Osteoblast (primary cell): Measurements from ENCODE around the gene CPA5. TPM values are rescaled to one million over a fixed set of nuclear protein-coding genes. Genes with fewer than 3 reads are reported as not detected.

Experiments
- DNase-seq: peaks from one replicate; pipeline ENCODE4 v3.0.0; 2011; ENCODE audit warnings: low spot score, mixed read lengths; ENCODE audit not compliant: insufficient read length; ENCODE audit errors: missing footprints
- H2AFZ ChIP-seq: 2 replicates; pipeline ENCODE4 v1.6.0; 2011; ENCODE audit warnings: mild to moderate bottlenecking, low read length
- H3K27ac ChIP-seq: 2 replicates; pipeline ENCODE4 v1.5.1; 2011; ENCODE audit warnings: mild to moderate bottlenecking, low read depth, low read length, moderate library complexity
- H3K27me3 ChIP-seq: 2 replicates; pipeline ENCODE4 v1.6.0; 2012; ENCODE audit warnings: mild to moderate bottlenecking, control low read depth, inconsistent platforms, low read length, moderate library complexity; ENCODE audit not compliant: insufficient read depth
- H3K36me3 ChIP-seq: 2 replicates; pipeline ENCODE4 v1.5.1; 2011; ENCODE audit warnings: mild to moderate bottlenecking, low read length, control low read depth, moderate library complexity; ENCODE audit not compliant: insufficient read depth
- H3K4me1 ChIP-seq: 2 replicates; pipeline ENCODE4 v1.5.1; 2011; ENCODE audit warnings: mild to moderate bottlenecking, low read length, control low read depth, moderate library complexity; ENCODE audit not compliant: insufficient read depth
- H3K4me2 ChIP-seq: 2 replicates; pipeline ENCODE4 v1.6.0; 2011; ENCODE audit warnings: mild to moderate bottlenecking, low read length; ENCODE audit not compliant: insufficient read depth
- H3K4me3 ChIP-seq: fragments of 200-600 bp; sonication (generic); 3 replicates; pipeline ENCODE4 v1.5.1; 2012; ENCODE audit warnings: mild to moderate bottlenecking, low read length, inconsistent platforms; ENCODE audit not compliant: insufficient read depth
- H3K79me2 ChIP-seq: 2 replicates; pipeline ENCODE4 v1.6.0; 2012; ENCODE audit warnings: mild to moderate bottlenecking, low read length, control low read depth, inconsistent platforms; ENCODE audit not compliant: insufficient read depth
- H3K9me3 ChIP-seq: 2 replicates; pipeline ENCODE4 v1.5.1; 2011; ENCODE audit warnings: low read depth, low read length, control low read depth
- H4K20me1 ChIP-seq: 2 replicates; pipeline ENCODE4 v1.6.0; 2012; ENCODE audit warnings: mild to moderate bottlenecking, low read length, control low read depth; ENCODE audit not compliant: insufficient read depth
- CTCF ChIP-seq: IDR thresholded peaks from 2 replicates; pipeline ENCODE4 v1.5.1; 2011; ENCODE audit warnings: mild to moderate bottlenecking, low read depth, low read length, moderate library complexity; ENCODE audit errors: extremely low read depth
- total RNA-seq: library from RNA; depleted of rRNA; stranded (reverse); fragments of >200 nt; gene quantifications from 2 replicates; pipeline ENCODE4 v1.2.3, GENCODE V29; 2012

CPA5 gene
- total RNA-seq, 1 donor: not detected

- no peaks in the 10 kb centered on the region for H3K36me3 ChIP-seq
- no peak overlapping the region for H3K27ac ChIP-seq
- H3K4me3 ChIP-seq: no peak overlapping the region
- H4K20me1 ChIP-seq: no peaks in the 10 kb centered on the region
- H3K4me1 ChIP-seq: no peaks in the 10 kb centered on the region
- no peaks in the 10 kb centered on the region for H3K79me2 ChIP-seq
- DNase-seq: no peak
- no peak overlapping the region for H3K4me2 ChIP-seq
- H3K9me3 ChIP-seq: no peaks in the 10 kb centered on the region
- H3K27me3 ChIP-seq: no peaks in the 10 kb centered on the region
- H2AFZ ChIP-seq: no peak overlapping the region
- TF ChIP-seq CTCF: no peak
Measured at GRCh38 chr7:130322615-130323014, 22.0 kb upstream of the CPA5 start.

- H3K27ac ChIP-seq: no peak overlapping the region
- no peaks in the 10 kb centered on the region for H4K20me1 ChIP-seq
- H3K4me2 ChIP-seq: no peak overlapping the region
- TF ChIP-seq CTCF: no peak
- H3K4me3 ChIP-seq: no peak overlapping the region
- H3K36me3 ChIP-seq: no peaks in the 10 kb centered on the region
- no peaks in the 10 kb centered on the region for H3K79me2 ChIP-seq
- no peak overlapping the region for H2AFZ ChIP-seq
- DNase-seq: no peak
- H3K9me3 ChIP-seq: no peaks in the 10 kb centered on the region
- no peaks in the 10 kb centered on the region for H3K27me3 ChIP-seq
- no peaks in the 10 kb centered on the region for H3K4me1 ChIP-seq
Measured at GRCh38 chr7:130324306-130324943, 20.2 kb upstream of the CPA5 start.

- Histone ChIP-seq H4K20me1 (no peaks in the 10 kb centered on the region), H3K36me3 (no peaks in the 10 kb centered on the region), H3K9me3 (no peaks in the 10 kb centered on the region), H3K4me3 (no peak overlapping the region), H3K79me2 (no peaks in the 10 kb centered on the region), H3K4me1 (peaks cover 3% of the 10 kb centered on the region), H3K27me3 (no peaks in the 10 kb centered on the region), H2AFZ (no peak overlapping the region), H3K27ac (no peak overlapping the region), H3K4me2 (no peak overlapping the region)
- no peak for TF ChIP-seq CTCF
- DNase-seq: no peak
Measured at GRCh38 chr7:130329681-130330080, 14.9 kb upstream of the CPA5 start.

- no peak overlapping the region for H3K27ac ChIP-seq
- H3K79me2 ChIP-seq: no peaks in the 10 kb centered on the region
- no peaks in the 10 kb centered on the region for H4K20me1 ChIP-seq
- peaks cover 6% of the 10 kb centered on the region for H3K4me1 ChIP-seq
- no peaks in the 10 kb centered on the region for H3K27me3 ChIP-seq
- H3K4me3 ChIP-seq: no peak overlapping the region
- no peak overlapping the region for H3K4me2 ChIP-seq
- DNase-seq: no peak
- no peak for TF ChIP-seq CTCF
- H3K36me3 ChIP-seq: no peaks in the 10 kb centered on the region
- H2AFZ ChIP-seq: no peak overlapping the region
- H3K9me3 ChIP-seq: no peaks in the 10 kb centered on the region
Measured at GRCh38 chr7:130332259-130333053, 12.2 kb upstream of the CPA5 start.
